GM18508 (cell line): ENCODE measurements around the gene TMPRSS15.

ENCODE experiments used
- ATAC-seq: cut with Tn5 transposase; IDR thresholded peaks from one replicate; pipeline ENCODE4 v1.9.1; 2021; ENCODE audit warnings: moderate number of reproducible peaks; ENCODE audit not compliant: insufficient read depth, unreplicated experiment

Gene TMPRSS15

GRCh38 chr21:18251065-18251464 is 152.5 kb downstream of the TMPRSS15 start:
- ATAC-seq: no peak

- ATAC-seq: no peak
Observed at GRCh38 chr21:18249672-18250071, 153.9 kb downstream of the TMPRSS15 start.

- ATAC-seq: no peak
Observed at GRCh38 chr21:18248171-18248570, 155.4 kb downstream of the TMPRSS15 start.

- ATAC-seq: no peak
Observed at GRCh38 chr21:18245464-18245967, 158.1 kb downstream of the TMPRSS15 start.

GRCh38 chr21:18244671-18245463 is 158.7 kb downstream of the TMPRSS15 start, which contains the start of gene CHODL:
CHODL (plus strand) TSS chr21:18244833; CDS start chr21:18245224, 391 bp downstream.
- no peak for ATAC-seq

- ATAC-seq: no peak
Observed at GRCh38 chr21:18235545-18235944, 168.0 kb downstream of the TMPRSS15 start.

GRCh38 chr21:18228060-18228739 is 175.4 kb downstream of the TMPRSS15 start:
- no peak for ATAC-seq

- ATAC-seq: no peak
Observed at GRCh38 chr21:18222346-18222745, 181.2 kb downstream of the TMPRSS15 start.

- ATAC-seq: no peak
Observed at GRCh38 chr21:18220498-18220897, 183.1 kb downstream of the TMPRSS15 start.
